BE2C (cell line): ENCODE results near the gene CST4.
"Not testable (repeated sequence)": the region's sequence is repeated elsewhere in the genome, so short reads cannot be mapped to it uniquely, and the experiment has no call there.

Experiments
- DNase-seq: peaks from one replicate; pipeline ENCODE4 v3.0.0-alpha.2; 2020
- H3K27me3 ChIP-seq: fragments of 250-450 bp; sonication (Bioruptor Pico); 2 replicates; pipeline ENCODE4 v1.5.1; 2020; ENCODE audit warnings: mild to moderate bottlenecking
- H3K36me3 ChIP-seq: fragments of 250-450 bp; sonication (Bioruptor Pico); 2 replicates; pipeline ENCODE4 v1.5.1; 2020; ENCODE audit warnings: mild to moderate bottlenecking
- H3K4me1 ChIP-seq: fragments of 250-450 bp; sonication (Bioruptor Pico); 2 replicates; pipeline ENCODE4 v1.5.1; 2020
- H3K4me3 ChIP-seq: 2 replicates; pipeline ENCODE4 v1.5.1; 2011; ENCODE audit warnings: low read depth, low read length
- H3K9me3 ChIP-seq: fragments of 250-450 bp; sonication (Bioruptor Pico); 2 replicates; pipeline ENCODE4 v1.5.1; 2020
- CTCF ChIP-seq: IDR thresholded peaks from 2 replicates; pipeline ENCODE4 v1.5.1; 2012; ENCODE audit warnings: mild to moderate bottlenecking, low read depth, low read length

Gene CST4

DNA sequence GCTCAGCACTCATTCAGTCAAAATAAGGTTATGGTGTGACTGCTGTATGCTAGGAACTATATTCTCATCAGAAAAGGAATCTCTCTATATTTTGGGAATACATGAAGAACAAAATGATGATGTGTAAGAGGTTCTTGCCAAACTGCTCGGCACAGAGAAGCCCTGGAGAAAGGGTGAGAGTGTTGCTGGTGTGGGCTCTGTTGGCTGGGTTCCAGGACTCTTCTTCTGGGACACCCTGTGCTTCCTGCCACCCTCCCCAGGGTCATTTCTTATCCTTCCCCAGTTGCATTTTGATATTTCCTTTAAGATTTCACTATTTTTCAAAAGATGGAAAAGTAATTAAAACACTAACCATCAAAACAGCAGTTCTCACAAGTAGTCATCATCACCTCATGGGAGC is 33.1 kb upstream of the CST4 start:
- Histone ChIP-seq H3K4me1 (no peaks in the 10 kb centered on the region), H3K27me3 (no peaks in the 10 kb centered on the region), H3K4me3 (no peak overlapping the region), H3K9me3 (no peaks in the 10 kb centered on the region), H3K36me3 (no peaks in the 10 kb centered on the region)
- TF ChIP-seq CTCF = no peak
- no peak for DNase-seq

- H3K9me3 ChIP-seq, DNase-seq, H3K4me1 ChIP-seq, H3K27me3 ChIP-seq, H3K4me3 ChIP-seq, H3K36me3 ChIP-seq: not testable (repeated sequence)
Observed at GRCh38 chr20:23719351-23719750, 30.5 kb upstream of the CST4 start.

- not testable (repeated sequence) for H3K36me3 ChIP-seq, H3K27me3 ChIP-seq, H3K4me3 ChIP-seq, H3K9me3 ChIP-seq, H3K4me1 ChIP-seq, DNase-seq
Observed at GRCh38 chr20:23711778-23712177, 22.9 kb upstream of the CST4 start.

- H3K36me3 ChIP-seq = no peaks in the 10 kb centered on the region
- no peak for DNase-seq
- H3K27me3 ChIP-seq = no peaks in the 10 kb centered on the region
- H3K9me3 ChIP-seq = no peaks in the 10 kb centered on the region
- no peak for TF ChIP-seq CTCF
- H3K4me3 ChIP-seq = no peak overlapping the region
- H3K4me1 ChIP-seq = no peaks in the 10 kb centered on the region
Observed at GRCh38 chr20:23710771-23711170, 21.9 kb upstream of the CST4 start.

GRCh38 chr20:23705895-23706294 is 17.1 kb upstream of the CST4 start:
- TF ChIP-seq CTCF = no peak
- no peaks in the 10 kb centered on the region for H3K4me1 ChIP-seq
- no peaks in the 10 kb centered on the region for H3K27me3 ChIP-seq
- no peaks in the 10 kb centered on the region for H3K9me3 ChIP-seq
- no peaks in the 10 kb centered on the region for H3K36me3 ChIP-seq
- DNase-seq = no peak
- no peak overlapping the region for H3K4me3 ChIP-seq

- no peak for TF ChIP-seq CTCF
- DNase-seq = no peak
- Histone ChIP-seq H3K27me3 (no peaks in the 10 kb centered on the region), H3K36me3 (no peaks in the 10 kb centered on the region), H3K4me3 (no peak overlapping the region), H3K9me3 (no peaks in the 10 kb centered on the region), H3K4me1 (no peaks in the 10 kb centered on the region)
Observed at GRCh38 chr20:23702021-23702420, 13.2 kb upstream of the CST4 start.

DNA sequence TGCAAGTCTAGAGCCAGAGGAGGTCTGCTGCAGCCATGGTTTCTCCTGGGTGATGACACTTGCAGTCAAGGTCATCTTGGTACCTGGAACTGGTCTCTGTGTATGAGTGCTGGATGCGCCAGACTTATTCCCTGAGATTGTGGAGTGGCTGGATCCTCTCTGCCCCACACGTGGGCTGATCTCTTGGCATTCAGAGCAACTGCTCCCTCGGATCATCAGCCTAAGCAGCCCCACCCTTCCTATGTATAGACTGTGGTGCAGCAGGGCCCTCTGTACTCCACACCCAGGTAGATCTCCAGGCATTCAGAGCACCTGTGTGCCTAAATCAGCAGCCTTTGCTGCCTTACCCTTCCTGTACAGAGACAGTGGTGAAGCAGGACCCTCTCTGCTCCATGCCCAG is 12.1 kb upstream of the CST4 start:
- no peak for TF ChIP-seq CTCF
- Histone ChIP-seq H3K36me3 (no peaks in the 10 kb centered on the region), H3K27me3 (no peaks in the 10 kb centered on the region), H3K4me3 (no peak overlapping the region), H3K9me3 (no peaks in the 10 kb centered on the region), H3K4me1 (no peaks in the 10 kb centered on the region)
- DNase-seq = no peak
